Measurements from ENCODE around the gene MED9.
A peak's percentile ranks its signal among the peaks of the same experiment; 100 is the strongest.

The MED9 gene

GRCh38 chr17:17476865-17477467 is at the start of gene MED9 (continued):
- TF ChIP-seq ZNF26 (tag by site-specific recombination; IDR thresholded peaks at IDR 0.05) (no peak), ZIC2 (tag by site-specific recombination; IDR thresholded peaks at IDR 0.05) (0 out of 2 replicates have a peak, but pooled peaks have one; percentile 15), YY2 (tag by site-specific recombination; IDR thresholded peaks at IDR 0.05) (peak; percentile 81), ZNF610 (tag by site-specific recombination; IDR thresholded peaks at IDR 0.05; ENCODE audit: borderline replicate concordance) (no peak), ZSCAN30 (tag by site-specific recombination; IDR thresholded peaks at IDR 0.05) (no peak; the same call in 1 of the 2 replicates), HOXD13 (CRISPR knock-in tag; IDR thresholded peaks at IDR 0.05; ENCODE audit: borderline replicate concordance) (no peak), ZBTB49 (tag by site-specific recombination; IDR thresholded peaks at IDR 0.05; ENCODE audit: low read depth) (no peak), ZNF155 (tag by site-specific recombination; IDR thresholded peaks at IDR 0.05) (no peak), PRDM1 (tag by site-specific recombination; IDR thresholded peaks at IDR 0.05) (no peak), ZSCAN23 (tag by site-specific recombination; IDR thresholded peaks at IDR 0.05) (no peak), ZNF514 (tag by site-specific recombination; IDR thresholded peaks at IDR 0.05) (no peak), BCL11B (tag by site-specific recombination; IDR thresholded peaks at IDR 0.05; ENCODE audit: low read depth) (no peak; the same call in 1 of the 2 replicates), ZXDB (tag by site-specific recombination; IDR thresholded peaks at IDR 0.05) (no peak; the same call in 1 of the 2 replicates), BCL6B (tag by site-specific recombination; IDR thresholded peaks at IDR 0.05) (no peak), ZNF561 (tag by site-specific recombination; IDR thresholded peaks at IDR 0.05; ENCODE audit: borderline replicate concordance) (peak; percentile 24; the same call in 1 of the 2 replicates), ZNF555 (tag by site-specific recombination; conservative IDR thresholded peaks at IDR 0.05) (no peak), ZBTB11 (tag by site-specific recombination; conservative IDR thresholded peaks at IDR 0.05; ENCODE audit: low read depth) (no peak), ZBTB26 (tag by site-specific recombination; optimal IDR thresholded peaks at IDR 0.05) (peak; percentile 48), ZNF488 (tag by site-specific recombination; IDR thresholded peaks at IDR 0.05) (no peak), ZNF501 (tag by site-specific recombination; IDR thresholded peaks at IDR 0.05) (peak; percentile 73; the same call in 1 of the 2 replicates), ZNF138 (tag by site-specific recombination; IDR thresholded peaks at IDR 0.05; ENCODE audit: borderline replicate concordance) (no peak), FEZF1 (tag by site-specific recombination; IDR thresholded peaks at IDR 0.05) (peak; percentile 65), ZNF214 (tag by site-specific recombination; IDR thresholded peaks at IDR 0.05; ENCODE audit: borderline replicate concordance) (no peak), HOXA7 (CRISPR knock-in tag; IDR thresholded peaks at IDR 0.05; ENCODE audit: borderline replicate concordance) (no peak), TCF7L2 (IDR thresholded peaks at IDR 0.05; ENCODE audit: borderline replicate concordance, low read depth, low read length) (no peak), PBX3 (CRISPR knock-in tag; IDR thresholded peaks at IDR 0.05) (no peak; the same call in none of the 2 replicates), SETDB1 (IDR thresholded peaks at IDR 0.05; ENCODE audit: insufficient read length, low read length) (no peak), ZNF184 (tag by site-specific recombination; IDR thresholded peaks at IDR 0.05) (no peak)
